ENCODE data around the gene SLC35G3.
A peak's percentile ranks its signal among the peaks of the same experiment; 100 is the strongest.
"Not testable (repeated sequence)": the region's sequence is repeated elsewhere in the genome, so short reads cannot be mapped to it uniquely, and the experiment has no call there.

SLC35G3 gene

GRCh38 chr17:35194001-35194400, at the start of gene SLC35G3:
TSS of gene SLC35G3 (minus strand) at chr17:35194393. CDS start at chr17:35194307, 86 bp downstream.
- FAIRE-seq; DNase-seq (ENCODE audit: low spot score): not testable (repeated sequence)

- DNase-seq (ENCODE audit: low spot score) (peak; percentile 43), FAIRE-seq (peak; percentile 60)
Measured at GRCh38 chr17:35243561-35244340, 49.6 kb upstream of the SLC35G3 start.

- DNase-seq (ENCODE audit: low spot score) (peak; percentile 81), FAIRE-seq (peak; percentile 67)
Measured at GRCh38 chr17:35242805-35243560, 48.8 kb upstream of the SLC35G3 start, which contains the start of gene SLFN5. TSS of gene SLFN5 (plus strand) at chr17:35243072. CDS start at chr17:35258691, 15,619 bp downstream.

GRCh38 chr17:35242158-35242804, 48.1 kb upstream of the SLC35G3 start:
- DNase-seq (ENCODE audit: low spot score) (peak; percentile 41), FAIRE-seq (no peak)

- FAIRE-seq = no peak
Measured at GRCh38 chr17:35241520-35241919, 47.3 kb upstream of the SLC35G3 start.

GRCh38 chr17:35240861-35241260, 46.7 kb upstream of the SLC35G3 start:
- FAIRE-seq = no peak
- no peak for DNase-seq (ENCODE audit: low spot score)

More at GRCh38 chr17:35241520-35241919, 47.3 kb upstream of the SLC35G3 start:
- DNase-seq (ENCODE audit: low spot score) = no peak

- FAIRE-seq = no peak
Measured at GRCh38 chr17:35239823-35240222, 45.6 kb upstream of the SLC35G3 start.

GRCh38 chr17:35238821-35239220, 44.6 kb upstream of the SLC35G3 start:
- peak; percentile 21 for FAIRE-seq
- DNase-seq (ENCODE audit: low spot score) = no peak

More at GRCh38 chr17:35239823-35240222, 45.6 kb upstream of the SLC35G3 start:
- DNase-seq (ENCODE audit: low spot score) = no peak

- peak; percentile 28 for FAIRE-seq
- no peak for DNase-seq (ENCODE audit: low spot score)
Measured at GRCh38 chr17:35236821-35237220, 42.6 kb upstream of the SLC35G3 start.

- FAIRE-seq = no peak
- no peak for DNase-seq (ENCODE audit: low spot score)
Measured at GRCh38 chr17:35235917-35236316, 41.7 kb upstream of the SLC35G3 start.

GRCh38 chr17:35235289-35235688, 41.1 kb upstream of the SLC35G3 start:
- FAIRE-seq = no peak
- no peak for DNase-seq (ENCODE audit: low spot score)

- DNase-seq (ENCODE audit: low spot score); FAIRE-seq: not testable (repeated sequence)
Measured at GRCh38 chr17:35234315-35234714, 40.1 kb upstream of the SLC35G3 start.

- no peak for DNase-seq (ENCODE audit: low spot score)
- FAIRE-seq = no peak
Measured at GRCh38 chr17:35229638-35230037, 35.4 kb upstream of the SLC35G3 start.

GRCh38 chr17:35227546-35227945, 33.4 kb upstream of the SLC35G3 start:
- no peak for DNase-seq (ENCODE audit: low spot score)
- FAIRE-seq = no peak

- FAIRE-seq = no peak
- no peak for DNase-seq (ENCODE audit: low spot score)
Measured at GRCh38 chr17:35224436-35224835, 30.2 kb upstream of the SLC35G3 start.

GRCh38 chr17:35222452-35222851, 28.3 kb upstream of the SLC35G3 start:
- FAIRE-seq = no peak
- no peak for DNase-seq (ENCODE audit: low spot score)

- no peak for FAIRE-seq
- DNase-seq (ENCODE audit: low spot score) = no peak
Measured at GRCh38 chr17:35218915-35219314, 24.7 kb upstream of the SLC35G3 start.

GRCh38 chr17:35217107-35217506, 22.9 kb upstream of the SLC35G3 start:
- DNase-seq (ENCODE audit: low spot score) (no peak), FAIRE-seq (no peak)

GRCh38 chr17:35214631-35215273, 20.6 kb upstream of the SLC35G3 start:
- FAIRE-seq (no peak), DNase-seq (ENCODE audit: low spot score) (no peak)

- no peak for FAIRE-seq
- DNase-seq (ENCODE audit: low spot score) = no peak
Measured at GRCh38 chr17:35214192-35214591, 20.0 kb upstream of the SLC35G3 start.

- FAIRE-seq (no peak), DNase-seq (ENCODE audit: low spot score) (no peak)
Measured at GRCh38 chr17:35213412-35213940, 19.3 kb upstream of the SLC35G3 start.

Measured in RCC 7860 (cell line).